Measurements from ENCODE around the gene MYL6.

MYL6 gene

GRCh38 chr12:56206452-56207166, 48.5 kb downstream of the MYL6 start:
- TF ChIP-seq TARDBP (IDR thresholded peaks at IDR 0.05) = no peak
- TF ChIP-seq FOXM1 (IDR thresholded peaks at IDR 0.05; ENCODE audit: borderline replicate concordance) = no peak
- TF ChIP-seq LEF1 (IDR thresholded peaks at IDR 0.05; ENCODE audit: borderline replicate concordance) = no peak
- no peak for TF ChIP-seq ARNT (IDR thresholded peaks at IDR 0.05)
- TF ChIP-seq L3MBTL2 (conservative IDR thresholded peaks at IDR 0.05) = no peak
- TF ChIP-seq PKNOX1 (IDR thresholded peaks at IDR 0.05) = no peak
- TF ChIP-seq SP1 (IDR thresholded peaks at IDR 0.05) = no peak
- ChIA-PET CTCF (interaction anchor here (0.6 to 3.8 kb wide), 6 partner anchors 9 to 88 kb away, joined by 3 to 28 read pairs (median 8); partner anchors contain the start of genes RNF41, SMARCC2 and ZC3H10), POLR2A (interaction anchor here (0.6 to 6.0 kb wide), 5 partner anchors 15 to 103 kb away, joined by 3 to 70 read pairs (median 4); partner anchors contain the start of genes ANKRD52, PA2G4, RNF41 and SMARCC2)
- peak; percentile 68 for DNase-seq (ENCODE audit: extremely low spot score)

- CTCF ChIA-PET = interaction anchor here (0.8 to 2.4 kb wide), 4 partner anchors 11 to 51 kb away, joined by 3 to 15 read pairs (median 8); partner anchors contain the start of gene RNF41
- POLR2A ChIA-PET = interaction anchor here (1.2 to 6.0 kb wide), 2 partner anchors 13 to 18 kb away, joined by 3 to 70 read pairs; partner anchors contain the start of genes RNF41 and SMARCC2
Measured at GRCh38 chr12:56208006-56208405, 49.8 kb downstream of the MYL6 start.

More at GRCh38 chr12:56208006-56208405, 49.8 kb downstream of the MYL6 start:
- DNase-seq (ENCODE audit: extremely low spot score) = no peak
- no peak for TF ChIP-seq ARNT (IDR thresholded peaks at IDR 0.05)
- no peak for TF ChIP-seq ELF4 (IDR thresholded peaks at IDR 0.05)
- no peak for TF ChIP-seq NFRKB (IDR thresholded peaks at IDR 0.05)
- TF ChIP-seq LEF1 (IDR thresholded peaks at IDR 0.05; ENCODE audit: borderline replicate concordance) = no peak
- no peak for TF ChIP-seq HDGF (IDR thresholded peaks at IDR 0.05; ENCODE audit: borderline replicate concordance)
- TF ChIP-seq FOXM1 (IDR thresholded peaks at IDR 0.05; ENCODE audit: borderline replicate concordance) = no peak
- no peak for TF ChIP-seq CTBP1 (IDR thresholded peaks at IDR 0.05; ENCODE audit: borderline replicate concordance)
- no peak for TF ChIP-seq SUZ12 (IDR thresholded peaks at IDR 0.05)
- no peak for TF ChIP-seq PKNOX1 (IDR thresholded peaks at IDR 0.05)

Measured in HEK293T (cell line).